IgD-negative memory B cell (primary cell): ENCODE data around the gene GPBP1. TPM values are rescaled to one million over a fixed set of nuclear protein-coding genes. Genes with fewer than 3 reads are reported as not detected.
"Not testable (repeated sequence)": the region's sequence is repeated elsewhere in the genome, so short reads cannot be mapped to it uniquely, and the experiment has no call there.

Experiments
- H3K27ac Mint-ChIP-seq, 3 donors: one replicate each; pipeline ENCODE4 v1.8.0; 2020 to 2022; ENCODE audit warnings: mild to moderate bottlenecking in 3 of 3, mixed read lengths in 3 of 3, moderate library complexity in 1 of 3
- H3K27me3 Mint-ChIP-seq: one replicate; pipeline ENCODE4 v1.8.0; 2021; ENCODE audit warnings: mixed read lengths
- H3K36me3 Mint-ChIP-seq: one replicate; pipeline ENCODE4 v1.8.0; 2020; ENCODE audit warnings: mild to moderate bottlenecking, mixed read lengths
- H3K4me1 Mint-ChIP-seq, 3 donors: one replicate each; pipeline ENCODE4 v1.8.0; 2020 to 2022; ENCODE audit warnings: mixed read lengths in 3 of 3, mild to moderate bottlenecking in 1 of 3
- H3K4me3 Mint-ChIP-seq, 4 donors: one replicate each; pipeline ENCODE4 v1.8.0; 2020 to 2022; ENCODE audit warnings: mild to moderate bottlenecking in 4 of 4, mixed read lengths in 4 of 4, moderate library complexity in 3 of 4
- H3K9me3 Mint-ChIP-seq, 3 donors: one replicate each; pipeline ENCODE4 v1.8.0; 2020 to 2021; ENCODE audit warnings: mixed read lengths in 3 of 3, mild to moderate bottlenecking in 1 of 3
- polyA plus RNA-seq: library from polyadenylated mRNA; unstranded; fragments of 300-500 nt; fragmentation: Illumina TruSeq; gene quantifications from one replicate; pipeline ENCODE4 v1.2.3, GENCODE V29; 2021

The GPBP1 gene
- polyA plus RNA-seq, 1 donor from 2014 or later = 83.3 TPM

- Mint-ChIP-seq H3K36me3 (peaks cover under 1% of the 10 kb centered on the region), H3K9me3 (no peaks in the 10 kb centered on the region), H3K4me1 (peaks cover 12 to 26% (median 19%) of the 10 kb centered on the region in 3 donors), H3K27ac (peak overlapping the region; percentile 91 to 100 (median 99)), H3K4me3 (peak overlapping the region; percentile 82 to 100 (median 100)), H3K27me3 (no peaks in the 10 kb centered on the region)
These were observed 1.9 kb upstream of the GPBP1 start for GRCh38 chr5:57171816-57172465.

GRCh38 chr5:57172466-57173318, 1.2 kb upstream of the GPBP1 start:
- Mint-ChIP-seq H3K4me3 (peak overlapping the region; percentile 82 to 100 (median 100)), H3K36me3 (peaks cover 1% of the 10 kb centered on the region), H3K4me1 (peaks cover 16 to 27% (median 21%) of the 10 kb centered on the region in 3 donors), H3K27ac (peak overlapping the region; percentile 91 to 100 (median 99)), H3K27me3 (no peaks in the 10 kb centered on the region), H3K9me3 (no peaks in the 10 kb centered on the region)

GRCh38 chr5:57174128-57174889, 450 bp downstream of the GPBP1 start:
- Mint-ChIP-seq H3K36me3 (peaks cover 6% of the 10 kb centered on the region), H3K27ac (peak overlapping the region; percentile 91 to 100 (median 99)), H3K4me1 (peaks cover 29 to 41% (median 34%) of the 10 kb centered on the region in 3 donors), H3K27me3 (no peaks in the 10 kb centered on the region), H3K4me3 (peak overlapping the region; percentile 82 to 100 (median 100)), H3K9me3 (no peaks in the 10 kb centered on the region)

GRCh38 chr5:57174890-57175510, 1.1 kb downstream of the GPBP1 start:
- H3K36me3 Mint-ChIP-seq = peaks cover 10% of the 10 kb centered on the region
- no peaks in the 10 kb centered on the region for H3K27me3 Mint-ChIP-seq
- H3K9me3 Mint-ChIP-seq = no peaks in the 10 kb centered on the region
- H3K4me1 Mint-ChIP-seq = peaks cover 35 to 48% (median 40%) of the 10 kb centered on the region in 3 donors
- peak overlapping the region; percentile 91 to 100 (median 99) for H3K27ac Mint-ChIP-seq
- H3K4me3 Mint-ChIP-seq = peak overlapping the region; percentile 82 to 100 (median 100)

GRCh38 chr5:57175551-57176309, 1.9 kb downstream of the GPBP1 start:
- H3K36me3 Mint-ChIP-seq = peaks cover 12% of the 10 kb centered on the region
- no peaks in the 10 kb centered on the region for H3K27me3 Mint-ChIP-seq
- H3K27ac Mint-ChIP-seq = peak overlapping the region; percentile 91 to 99 (median 94)
- peak overlapping the region; percentile 82 to 100 (median 100) for H3K4me3 Mint-ChIP-seq
- H3K4me1 Mint-ChIP-seq = peaks cover 42 to 55% (median 44%) of the 10 kb centered on the region in 3 donors
- no peaks in the 10 kb centered on the region for H3K9me3 Mint-ChIP-seq

GRCh38 chr5:57176350-57176857, 2.5 kb downstream of the GPBP1 start:
- Mint-ChIP-seq H3K4me1 (peaks cover 47 to 60% (median 51%) of the 10 kb centered on the region in 3 donors), H3K9me3 (no peaks in the 10 kb centered on the region), H3K27ac (peak overlapping the region; percentile 91 to 99 (median 94)), H3K4me3 (peak overlapping the region; percentile 82 to 100 (median 100)), H3K27me3 (no peaks in the 10 kb centered on the region), H3K36me3 (peaks cover 12% of the 10 kb centered on the region)

GRCh38 chr5:57177479-57178156, 3.8 kb downstream of the GPBP1 start:
- peaks cover 12% of the 10 kb centered on the region for H3K36me3 Mint-ChIP-seq
- no peaks in the 10 kb centered on the region for H3K27me3 Mint-ChIP-seq
- peak overlapping the region; percentile 67 to 99 (median 82) for H3K27ac Mint-ChIP-seq
- H3K4me3 Mint-ChIP-seq = peak overlapping the region; percentile 92 to 100 (median 100)
- no peaks in the 10 kb centered on the region for H3K9me3 Mint-ChIP-seq
- peaks cover 40 to 55% (median 48%) of the 10 kb centered on the region in 3 donors for H3K4me1 Mint-ChIP-seq

- H3K27me3 Mint-ChIP-seq, H3K9me3 Mint-ChIP-seq: not testable (repeated sequence)
- Mint-ChIP-seq H3K27ac (peak overlapping the region; percentile 63 to 99 (median 82)), H3K4me1 (peaks cover 40 to 50% (median 44%) of the 10 kb centered on the region in 3 donors), H3K36me3 (peaks cover 12% of the 10 kb centered on the region), H3K4me3 (peak overlapping the region; percentile 92 to 100 (median 100))
These were observed 4.4 kb downstream of the GPBP1 start for GRCh38 chr5:57178238-57178637.

GRCh38 chr5:57179262-57180200, 5.7 kb downstream of the GPBP1 start:
- H3K27me3 Mint-ChIP-seq = no peaks in the 10 kb centered on the region
- H3K36me3 Mint-ChIP-seq = peaks cover 16% of the 10 kb centered on the region
- no peaks in the 10 kb centered on the region for H3K9me3 Mint-ChIP-seq
- H3K4me3 Mint-ChIP-seq = peak overlapping the region; percentile 92 to 100 (median 100)
- H3K27ac Mint-ChIP-seq = peak overlapping the region; percentile 82 to 99 (median 82)
- peaks cover 45 to 55% (median 51%) of the 10 kb centered on the region in 3 donors for H3K4me1 Mint-ChIP-seq

- Mint-ChIP-seq H3K27ac (peak overlapping the region; percentile 82 to 99 (median 88)), H3K27me3 (no peaks in the 10 kb centered on the region), H3K9me3 (no peaks in the 10 kb centered on the region), H3K36me3 (peaks cover 19% of the 10 kb centered on the region), H3K4me1 (peaks cover 53 to 58% (median 53%) of the 10 kb centered on the region in 3 donors), H3K4me3 (peak overlapping the region; percentile 78 to 100 (median 96))
These were observed 7.3 kb downstream of the GPBP1 start for GRCh38 chr5:57181154-57181553.

- Mint-ChIP-seq H3K4me1 (peaks cover 53 to 67% (median 63%) of the 10 kb centered on the region in 3 donors), H3K4me3 (peak overlapping the region in 2 of 4 donors; percentile 82 to 88), H3K9me3 (no peaks in the 10 kb centered on the region), H3K36me3 (peaks cover 16% of the 10 kb centered on the region), H3K27me3 (no peaks in the 10 kb centered on the region), H3K27ac (peak overlapping the region in 1 of 3 donors; percentile 34)
These were observed 10.5 kb downstream of the GPBP1 start for GRCh38 chr5:57184322-57184721.

GRCh38 chr5:57185313-57185712, 11.5 kb downstream of the GPBP1 start:
- Mint-ChIP-seq H3K36me3 (peaks cover 14% of the 10 kb centered on the region), H3K27me3 (no peaks in the 10 kb centered on the region)

More at GRCh38 chr5:57185313-57185712, 11.5 kb downstream of the GPBP1 start:
- peak overlapping the region in 2 of 3 donors; percentile 85 to 91 for H3K27ac Mint-ChIP-seq
- no peaks in the 10 kb centered on the region for H3K9me3 Mint-ChIP-seq
- peak overlapping the region in 3 of 4 donors; percentile 16 to 88 (median 82) for H3K4me3 Mint-ChIP-seq
- peaks cover 52 to 69% (median 64%) of the 10 kb centered on the region in 3 donors for H3K4me1 Mint-ChIP-seq
